Mesendoderm (in vitro differentiated cells): ENCODE measurements around the gene ABCF1.

ENCODE experiments used
- DNase-seq: peaks from one replicate; pipeline ENCODE4 v3.0.0; 2013
- H2AK5ac ChIP-seq: 2 replicates; pipeline ENCODE4 v1.6.1; 2013; ENCODE audit warnings: low read length, inconsistent platforms
- H2BK120ac ChIP-seq: 2 replicates; pipeline ENCODE4 v1.6.1; 2013; ENCODE audit warnings: low read depth, mild to moderate bottlenecking, low read length, moderate library complexity, mixed read lengths
- H2BK15ac ChIP-seq: replicated peaks from 2 replicates; pipeline ENCODE4 v1.6.1; 2013; ENCODE audit warnings: low read depth, mild to moderate bottlenecking, moderate library complexity
- H2BK5ac ChIP-seq: 2 replicates; pipeline ENCODE4 v1.6.1; 2013; ENCODE audit warnings: low read length, inconsistent platforms
- H3K18ac ChIP-seq: 2 replicates; pipeline ENCODE4 v1.6.1; 2013; ENCODE audit warnings: mild to moderate bottlenecking, low read length, mixed read lengths
- H3K23ac ChIP-seq: one replicate; pipeline ENCODE4 v1.6.1; 2013; ENCODE audit warnings: low read length
- H3K27ac ChIP-seq: 2 replicates; pipeline ENCODE4 v1.5.1; 2013; ENCODE audit warnings: low read depth, mild to moderate bottlenecking, inconsistent platforms, low read length, moderate library complexity
- H3K27me3 ChIP-seq: 2 replicates; pipeline ENCODE4 v1.6.1; 2013; ENCODE audit warnings: low read length, control low read depth, mild to moderate bottlenecking, inconsistent platforms; ENCODE audit not compliant: insufficient read depth, poor library complexity
- H3K36me3 ChIP-seq: 2 replicates; pipeline ENCODE4 v1.6.1; 2013; ENCODE audit warnings: low read length, inconsistent platforms; ENCODE audit not compliant: control insufficient read depth, insufficient read depth
- H3K4ac ChIP-seq: one replicate; pipeline ENCODE4 v1.6.1; 2013; ENCODE audit warnings: low read depth, mild to moderate bottlenecking, low read length, moderate library complexity
- H3K4me1 ChIP-seq: 2 replicates; pipeline ENCODE4 v1.6.1; 2013; ENCODE audit warnings: low read depth, low read length, inconsistent platforms; ENCODE audit not compliant: control insufficient read depth
- H3K4me2 ChIP-seq: 2 replicates; pipeline ENCODE4 v1.6.1; 2013; ENCODE audit warnings: low read length
- H3K4me3 ChIP-seq: 2 replicates; pipeline ENCODE4 v1.5.1; 2013; ENCODE audit warnings: mild to moderate bottlenecking, low read length
- H3K56ac ChIP-seq: one replicate; pipeline ENCODE4 v1.6.1; 2013; ENCODE audit warnings: low read length
- H3K79me1 ChIP-seq: 2 replicates; pipeline ENCODE4 v1.6.1; 2013; ENCODE audit warnings: low read length, inconsistent platforms
- H3K79me2 ChIP-seq: 2 replicates; pipeline ENCODE4 v1.6.1; 2013; ENCODE audit warnings: mild to moderate bottlenecking, low read length; ENCODE audit not compliant: control insufficient read depth, insufficient read depth
- H3K9ac ChIP-seq: 2 replicates; pipeline ENCODE4 v1.6.1; 2013; ENCODE audit warnings: low read length, inconsistent platforms
- H4K5ac ChIP-seq: one replicate; pipeline ENCODE4 v1.6.1; 2013; ENCODE audit warnings: low read length
- H4K8ac ChIP-seq: one replicate; pipeline ENCODE4 v1.6.1; 2013; ENCODE audit warnings: low read depth, mild to moderate bottlenecking, control low read depth, low read length, moderate library complexity
- WGBS: extraction: QIAGEN DNeasy Blood & Tissue Kit; methylation state at CpG from one replicate; pipeline ENCODE4 v1.1.7; 2013; ENCODE audit warnings: low lambda C conversion rate, missing lambda C conversion rate; ENCODE audit not compliant: insufficient coverage; ENCODE audit errors: extremely low coverage; 5-methylcytosine and 5-hydroxymethylcytosine counted together

The ABCF1 gene

GRCh38 chr6:30554962-30555815, 16.1 kb upstream of the ABCF1 start:
- Histone ChIP-seq H3K79me1 (peaks cover 16% of the 10 kb centered on the region), H3K4me3 (peak overlapping the region; percentile 89), H3K27ac (peak overlapping the region; percentile 62), H4K5ac (no peak overlapping the region), H3K79me2 (peaks cover 21% of the 10 kb centered on the region), H2BK15ac (no peak overlapping the region), H3K23ac (no peak overlapping the region), H2AK5ac (no peak overlapping the region), H3K18ac (peak overlapping the region; percentile 4), H3K9ac (peak overlapping the region; percentile 73), H4K8ac (no peak overlapping the region), H3K4me2 (peak overlapping the region; percentile 54), H2BK5ac (no peak overlapping the region), H3K4ac (no peak overlapping the region), H3K4me1 (no peaks in the 10 kb centered on the region), H3K56ac (peak overlapping the region; percentile 100), H2BK120ac (no peak overlapping the region), H3K36me3 (peaks cover 3% of the 10 kb centered on the region), H3K27me3 (no peaks in the 10 kb centered on the region)
- peak; percentile 77 for DNase-seq
- WGBS = no CpG with 5 or more reads among the region's 34 CpGs

GRCh38 chr6:30555816-30556065, 15.5 kb upstream of the ABCF1 start:
- H3K4me3 ChIP-seq = peak overlapping the region; percentile 89
- no peak overlapping the region for H4K8ac ChIP-seq
- no peaks in the 10 kb centered on the region for H3K4me1 ChIP-seq
- no peak overlapping the region for H3K4ac ChIP-seq
- H3K23ac ChIP-seq = no peak overlapping the region
- peaks cover 2% of the 10 kb centered on the region for H3K36me3 ChIP-seq
- H3K27ac ChIP-seq = peak overlapping the region; percentile 62
- H2BK120ac ChIP-seq = no peak overlapping the region
- no peak for DNase-seq
- peak overlapping the region; percentile 54 for H3K4me2 ChIP-seq
- peak overlapping the region; percentile 100 for H3K56ac ChIP-seq
- no peak overlapping the region for H2BK15ac ChIP-seq
- H3K27me3 ChIP-seq = no peaks in the 10 kb centered on the region
- no peak overlapping the region for H4K5ac ChIP-seq
- peaks cover 16% of the 10 kb centered on the region for H3K79me1 ChIP-seq
- peak overlapping the region; percentile 4 for H3K18ac ChIP-seq
- H2AK5ac ChIP-seq = no peak overlapping the region
- peak overlapping the region; percentile 73 for H3K9ac ChIP-seq
- WGBS = no CpG with 5 or more reads among the region's 15 CpGs
- peaks cover 21% of the 10 kb centered on the region for H3K79me2 ChIP-seq
- H2BK5ac ChIP-seq = no peak overlapping the region

- Histone ChIP-seq H3K36me3 (peaks cover 2% of the 10 kb centered on the region), H3K4ac (no peak within 1 kb of the TSS), H4K8ac (no peak within 1 kb of the TSS), H3K9ac (peak within 1 kb of the TSS; percentile 95), H3K18ac (peak within 1 kb of the TSS; percentile 64), H3K23ac (peak within 1 kb of the TSS; percentile 33), H3K27ac (peak within 1 kb of the TSS; percentile 68), H3K27me3 (no peaks in the 10 kb centered on the region), H2BK5ac (peak within 1 kb of the TSS; percentile 90), H3K4me1 (no peaks in the 10 kb centered on the region), H4K5ac (no peak within 1 kb of the TSS), H3K56ac (peak within 1 kb of the TSS; percentile 100), H3K79me1 (peaks cover 17% of the 10 kb centered on the region), H2BK15ac (no peak within 1 kb of the TSS), H3K4me3 (peak within 1 kb of the TSS; percentile 89), H2BK120ac (no peak within 1 kb of the TSS), H2AK5ac (peak within 1 kb of the TSS; percentile 35), H3K4me2 (peak within 1 kb of the TSS; percentile 98), H3K79me2 (peaks cover 21% of the 10 kb centered on the region)
- WGBS = no CpG with 5 or more reads among the region's 71 CpGs
- DNase-seq = peak; percentile 98
Measured at GRCh38 chr6:30556066-30556905, 15.0 kb upstream of the ABCF1 start, which contains the start of gene GNL1. GNL1 (minus strand) TSS chr6:30556489; CDS start chr6:30556203, 286 bp downstream.

GRCh38 chr6:30556906-30557682, 14.1 kb upstream of the ABCF1 start, which contains the start of gene PRR3:
PRR3 (plus strand) TSS chr6:30557295; CDS start chr6:30557345, 50 bp downstream.
- peaks cover 18% of the 10 kb centered on the region for H3K79me1 ChIP-seq
- H3K56ac ChIP-seq = peak within 1 kb of the TSS; percentile 100
- H3K27me3 ChIP-seq = no peaks in the 10 kb centered on the region
- WGBS = no CpG with 5 or more reads among the region's 42 CpGs
- no peaks in the 10 kb centered on the region for H3K4me1 ChIP-seq
- no peak within 1 kb of the TSS for H3K4ac ChIP-seq
- H3K18ac ChIP-seq = peak within 1 kb of the TSS; percentile 64
- peak within 1 kb of the TSS; percentile 33 for H3K23ac ChIP-seq
- H3K79me2 ChIP-seq = peaks cover 21% of the 10 kb centered on the region
- H2BK120ac ChIP-seq = no peak within 1 kb of the TSS
- H4K8ac ChIP-seq = no peak within 1 kb of the TSS
- peak within 1 kb of the TSS; percentile 68 for H3K27ac ChIP-seq
- H2AK5ac ChIP-seq = peak within 1 kb of the TSS; percentile 35
- H2BK15ac ChIP-seq = no peak within 1 kb of the TSS
- H3K36me3 ChIP-seq = peaks cover 5% of the 10 kb centered on the region
- peak within 1 kb of the TSS; percentile 90 for H2BK5ac ChIP-seq
- H3K4me3 ChIP-seq = peak within 1 kb of the TSS; percentile 89
- peak within 1 kb of the TSS; percentile 98 for H3K4me2 ChIP-seq
- H4K5ac ChIP-seq = no peak within 1 kb of the TSS
- H3K9ac ChIP-seq = peak within 1 kb of the TSS; percentile 95
- DNase-seq = peak; percentile 98

- Histone ChIP-seq H3K23ac (peak overlapping the region; percentile 24), H2BK15ac (no peak overlapping the region), H2BK5ac (no peak overlapping the region), H3K9ac (peak overlapping the region; percentile 95), H3K27me3 (no peaks in the 10 kb centered on the region), H3K36me3 (peaks cover 10% of the 10 kb centered on the region), H2BK120ac (no peak overlapping the region), H4K5ac (no peak overlapping the region), H3K4me1 (no peaks in the 10 kb centered on the region), H3K56ac (peak overlapping the region; percentile 98), H3K18ac (peak overlapping the region; percentile 3), H3K4ac (no peak overlapping the region), H3K27ac (no peak overlapping the region), H2AK5ac (no peak overlapping the region), H4K8ac (no peak overlapping the region), H3K79me2 (peaks cover 21% of the 10 kb centered on the region), H3K4me3 (peak overlapping the region; percentile 88), H3K79me1 (peaks cover 18% of the 10 kb centered on the region), H3K4me2 (peak overlapping the region; percentile 98)
- WGBS = no CpG with 5 or more reads among the region's 6 CpGs
- no peak for DNase-seq
Measured at GRCh38 chr6:30557683-30557981, 13.6 kb upstream of the ABCF1 start.
